Activated CD4-positive, alpha-beta T cell treated with anti-CD3 and anti-CD28 coated beads, Interleukin-2, amount 50 U/mL, for 16 hours (primary cell): Measurements from ENCODE around the gene NHERF1.
A peak's percentile ranks its signal among the peaks of the same experiment; 100 is the strongest.

Source experiments
- DNase-seq: peaks from one replicate; pipeline ENCODE4 v3.0.0-alpha.2; 2020

NHERF1 gene

GRCh38 chr17:74769856-74770497, 21.5 kb downstream of the NHERF1 start:
- DNase-seq: no peak

- peak; percentile 69 for DNase-seq
Observed at GRCh38 chr17:74770498-74771318, 22.3 kb downstream of the NHERF1 start.

DNA sequence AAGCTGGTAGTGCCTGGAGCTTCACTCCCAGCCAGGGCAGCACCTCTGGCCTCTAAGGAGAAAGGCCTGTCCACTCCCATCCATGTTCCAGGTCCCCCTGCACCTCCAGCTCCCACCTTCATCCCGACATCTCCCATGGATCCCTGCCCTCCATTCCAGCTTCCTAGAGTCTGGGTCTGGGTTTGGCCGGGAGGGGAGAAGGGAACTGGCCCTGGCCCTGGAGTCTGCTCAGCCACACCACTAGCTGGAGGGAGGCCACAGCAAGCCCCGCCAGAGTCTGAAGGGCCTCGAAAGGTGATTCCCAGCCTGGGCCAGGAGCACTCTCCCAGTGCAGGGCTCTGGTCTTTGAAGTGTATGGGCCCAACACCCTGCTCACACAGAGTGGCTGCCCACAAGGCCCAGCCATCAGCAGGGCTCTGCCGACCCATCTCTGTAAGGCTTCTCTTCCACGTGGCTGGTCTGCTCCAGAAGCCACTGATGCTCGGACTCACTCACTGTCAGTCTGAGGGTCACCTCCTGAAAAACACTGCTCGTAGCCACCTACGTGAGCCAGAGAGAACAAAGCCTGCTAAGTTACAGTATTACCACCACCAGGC, 23.0 kb downstream of the NHERF1 start:
- no peak for DNase-seq

GRCh38 chr17:74772053-74772452, 23.6 kb downstream of the NHERF1 start:
- no peak for DNase-seq

- no peak for DNase-seq
Observed at GRCh38 chr17:74773414-74773813, 25.0 kb downstream of the NHERF1 start.

DNA sequence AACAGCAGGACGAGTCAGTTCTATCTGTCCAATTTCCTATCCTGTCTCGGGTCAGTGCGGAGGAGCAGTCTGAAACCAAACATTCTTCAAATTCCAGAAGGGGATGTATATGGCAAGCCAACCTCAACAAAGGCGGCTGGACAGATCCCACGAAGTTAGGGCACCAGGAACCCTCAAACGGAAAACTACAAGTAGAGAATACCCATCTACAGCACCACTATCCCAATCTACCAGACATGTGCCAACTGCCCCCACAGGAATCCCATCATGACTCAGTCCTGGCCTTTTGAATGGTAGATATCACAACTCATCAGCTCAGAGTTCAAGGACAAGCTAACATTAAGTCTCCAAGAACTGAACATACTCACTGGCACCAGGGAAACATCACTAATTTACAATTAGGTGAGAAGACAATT, 25.5 kb downstream of the NHERF1 start:
- DNase-seq: no peak

DNA sequence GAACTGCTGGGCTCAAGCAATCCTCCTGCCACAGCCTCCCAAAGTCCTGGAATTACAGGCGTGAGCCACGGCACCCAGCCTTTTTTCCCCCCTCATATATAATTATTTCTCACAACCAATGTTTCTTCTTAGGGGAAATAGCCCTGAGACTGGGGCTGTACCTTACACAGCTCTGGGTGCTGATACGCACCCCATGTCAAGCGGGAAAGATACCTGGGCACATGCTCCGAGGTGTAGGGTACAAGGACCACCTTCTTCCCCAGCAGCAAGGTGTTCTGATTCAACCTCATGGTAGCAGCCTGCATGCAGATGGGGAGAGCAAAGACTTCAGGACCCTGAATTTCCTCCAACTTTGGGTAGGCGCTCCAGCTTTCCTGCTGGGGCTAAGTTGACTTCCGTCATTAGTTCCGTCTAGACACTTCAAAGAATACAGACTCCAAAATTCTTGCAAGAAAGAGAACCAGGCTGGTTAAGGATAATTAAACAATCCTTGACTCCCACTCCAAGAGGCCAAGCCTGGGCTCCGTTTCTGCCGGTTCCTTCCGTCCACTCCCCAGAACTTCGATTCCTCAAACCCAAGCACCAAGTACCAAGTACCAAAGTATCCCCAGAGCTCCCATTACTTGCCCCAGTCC, 27.1 kb downstream of the NHERF1 start:
- DNase-seq: no peak

- peak; percentile 99 for DNase-seq
Observed at GRCh38 chr17:74776044-74776962, 27.9 kb downstream of the NHERF1 start, which contains the start of gene NAT9. NAT9 (minus strand) TSS chr17:74776345; CDS start chr17:74775698, 647 bp downstream.

DNA sequence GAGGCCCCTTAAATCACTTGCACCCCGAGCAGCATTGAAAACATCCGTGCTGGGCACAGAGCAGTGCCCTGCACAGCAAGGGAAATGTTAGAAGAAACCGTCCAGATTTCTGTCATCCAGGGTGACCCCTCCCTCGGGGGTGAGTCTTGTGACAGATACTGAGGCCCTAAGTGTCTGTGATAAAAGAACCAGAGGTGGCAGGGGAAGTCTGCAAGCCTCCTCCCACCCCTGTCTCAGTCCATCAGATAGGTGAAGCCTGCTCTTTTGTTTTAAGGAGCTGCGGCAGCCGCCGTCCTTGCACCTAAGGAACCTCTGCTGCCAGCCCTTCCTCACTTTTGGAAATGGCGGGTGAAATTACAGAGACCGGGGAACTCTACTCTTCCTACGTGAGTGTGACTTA, 28.6 kb downstream of the NHERF1 start:
- no peak for DNase-seq

GRCh38 chr17:74777901-74778515, 29.6 kb downstream of the NHERF1 start:
- DNase-seq: no peak

DNA sequence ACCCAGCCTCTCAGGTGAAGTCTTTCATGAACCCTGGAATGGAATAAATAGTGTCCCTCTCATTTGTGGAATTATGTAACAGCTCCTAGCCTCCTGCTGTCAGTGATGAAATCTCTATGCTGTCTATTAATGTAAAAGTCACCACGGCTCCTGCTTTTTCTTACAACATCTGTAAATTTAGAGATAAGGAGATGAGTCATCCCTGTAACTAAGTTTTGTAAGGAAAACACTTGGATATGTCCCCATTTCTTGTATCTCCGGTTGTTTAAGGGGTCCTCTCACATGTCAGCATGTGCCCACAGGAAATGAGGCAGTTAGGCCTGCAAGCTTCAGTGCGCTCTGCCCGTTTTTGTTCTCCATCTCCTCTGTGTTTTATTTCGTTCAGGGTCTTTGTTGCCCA, 30.5 kb downstream of the NHERF1 start:
- DNase-seq: no peak

GRCh38 chr17:74779501-74779900, 31.1 kb downstream of the NHERF1 start:
- no peak for DNase-seq

DNA sequence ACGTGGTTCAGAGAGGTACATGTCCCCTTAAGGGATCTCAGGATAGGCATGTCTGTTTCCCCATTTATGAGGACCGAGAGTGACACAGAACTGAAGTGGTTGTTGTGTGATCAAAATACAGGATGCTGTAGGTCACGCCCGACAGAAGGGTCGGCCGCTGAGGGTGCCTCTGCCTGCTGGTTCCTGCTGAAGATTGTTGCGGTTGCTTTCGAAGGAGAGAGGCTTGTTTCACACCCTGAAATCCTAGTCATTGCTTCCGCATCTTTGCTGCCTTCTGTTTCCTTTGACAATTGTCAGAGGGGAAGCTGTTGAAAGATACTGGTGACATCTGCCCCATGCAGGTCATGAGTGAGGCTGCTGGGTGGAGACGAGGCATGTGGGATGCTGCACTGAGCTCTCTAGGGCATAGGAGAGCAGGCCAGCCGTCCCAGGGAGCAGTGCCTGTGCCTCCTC, 31.5 kb downstream of the NHERF1 start:
- peak; percentile 89 for DNase-seq

GRCh38 chr17:74780443-74781238, 32.2 kb downstream of the NHERF1 start:
- DNase-seq: peak; percentile 45

GRCh38 chr17:74782571-74782970, 34.1 kb downstream of the NHERF1 start:
- no peak for DNase-seq

DNA sequence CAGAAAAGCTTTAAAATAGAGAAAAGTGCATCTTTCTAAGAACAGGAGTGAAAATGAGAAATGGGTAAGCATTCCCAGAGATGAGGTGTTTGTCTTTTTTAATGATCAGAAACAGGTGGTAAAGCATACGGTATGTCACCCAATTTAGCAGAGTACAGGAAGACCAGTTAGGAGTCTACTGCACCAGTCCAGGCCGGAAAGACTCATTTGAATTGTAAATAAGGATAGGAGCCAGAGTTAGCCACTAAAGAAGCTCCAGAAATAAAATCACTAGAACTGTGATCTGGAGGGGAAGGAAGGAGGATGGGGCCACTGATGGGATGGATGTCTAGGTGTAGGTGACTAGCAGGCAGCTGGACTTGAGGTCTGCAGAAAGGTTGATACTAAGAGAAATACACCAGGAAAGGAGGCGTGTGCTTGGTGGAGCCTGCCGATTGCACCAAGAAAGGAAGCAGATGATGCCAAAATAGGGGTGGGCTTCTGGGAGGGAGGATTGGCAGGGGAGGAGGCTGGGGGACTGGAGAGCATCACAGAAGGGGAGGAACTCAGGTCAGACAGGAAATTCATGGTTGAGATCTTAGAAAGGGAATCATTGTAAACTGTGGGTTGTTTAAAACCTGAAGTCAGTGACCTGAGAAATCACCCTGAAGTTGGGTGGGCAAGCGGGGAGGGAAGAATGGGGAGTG, 35.8 kb downstream of the NHERF1 start:
- DNase-seq: no peak

DNA sequence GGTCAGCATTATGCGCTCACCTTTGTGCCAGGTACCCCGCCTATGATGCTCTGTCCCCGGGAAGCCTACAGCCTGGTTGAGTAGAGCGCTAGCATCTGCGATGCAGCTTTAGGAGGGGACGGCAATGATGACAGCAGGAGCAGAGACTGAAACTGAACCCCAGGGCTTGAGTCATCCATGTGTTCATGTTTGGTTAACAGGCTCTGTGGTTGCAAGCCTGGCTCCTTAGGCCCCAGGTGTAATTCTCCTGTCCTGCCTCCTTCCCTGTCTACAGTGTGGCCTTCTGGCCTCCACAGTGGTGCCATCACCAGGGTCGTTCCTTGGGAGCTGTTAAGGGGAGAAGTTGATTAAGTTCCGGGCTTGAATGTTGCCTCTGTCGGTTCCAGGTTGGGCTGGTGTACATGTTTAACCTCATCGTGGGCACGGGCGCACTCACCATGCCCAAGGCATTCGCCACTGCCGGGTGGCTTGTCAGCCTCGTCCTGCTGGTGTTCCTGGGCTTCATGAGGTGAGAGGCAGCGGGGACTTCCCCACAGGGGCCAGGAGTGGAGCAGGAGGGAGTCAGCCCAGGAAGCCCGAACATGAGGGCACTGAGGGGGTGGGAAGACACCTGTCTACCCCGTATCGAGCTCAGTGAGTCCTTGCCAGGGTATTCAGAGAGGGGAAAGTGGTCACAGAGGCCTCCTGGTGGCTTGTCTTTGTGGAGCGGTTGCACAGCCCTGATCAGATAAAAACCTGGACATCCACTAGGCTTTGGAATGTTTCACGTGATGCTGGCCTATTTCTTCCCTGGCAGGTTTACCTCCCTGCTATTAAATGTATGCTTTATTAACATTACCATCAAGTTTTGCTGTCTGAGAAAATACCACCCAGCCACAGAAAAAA, 36.9 kb downstream of the NHERF1 start:
- peak; percentile 38 for DNase-seq

DNA sequence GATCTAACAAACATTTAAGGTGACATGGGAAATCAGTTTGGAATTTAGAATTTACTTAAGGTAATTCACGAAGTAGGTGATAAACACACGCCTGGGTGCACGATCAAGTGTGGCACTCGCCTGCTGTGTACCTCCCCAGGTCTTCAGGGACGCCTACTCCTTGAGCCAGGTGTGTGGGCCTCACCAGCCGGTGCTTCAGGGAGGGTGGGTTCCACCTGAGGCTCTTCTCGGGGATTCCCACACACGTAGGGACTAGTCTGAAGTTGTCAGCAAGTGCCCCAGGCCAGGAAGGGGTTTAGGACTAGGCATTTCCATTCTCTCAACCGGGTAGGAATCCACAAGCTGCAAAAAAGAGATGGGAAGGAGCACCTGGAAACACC, 37.5 kb downstream of the NHERF1 start:
- no peak for DNase-seq

GRCh38 chr17:74786431-74787055, 38.1 kb downstream of the NHERF1 start:
- DNase-seq: no peak
